Calu3 (cell line): ENCODE results near the gene ZNF618. TPM values are rescaled to one million over a fixed set of nuclear protein-coding genes. Genes with fewer than 3 reads are reported as not detected.

Experiments used
- BruUV-seq: library from RNA; stranded (reverse); fragments of 400-500 nt; replicated peaks from 2 replicates; lab custom pipeline; 2021; lab: Mats Ljungman, UMichigan
- CTCF ChIA-PET: fragments of 300-600 bp; sonication (Branson Sonifier 250); formaldehyde crosslinking; loops from one replicate; lab custom pipeline; 2022; ENCODE audit warnings: antibody characterized with exemption; lab: Charles Lee
- DNase-seq: peaks from one replicate; pipeline ENCODE4 v3.0.0; 2022
- H3K27ac Mint-ChIP-seq: one replicate; pipeline ENCODE4 v1.8.0; 2022; ENCODE audit warnings: mixed read lengths; ENCODE audit not compliant: unreplicated experiment
- H3K27me3 Mint-ChIP-seq: one replicate; pipeline ENCODE4 v1.8.0; 2022; ENCODE audit warnings: mixed read lengths; ENCODE audit not compliant: unreplicated experiment
- H3K36me3 Mint-ChIP-seq: one replicate; pipeline ENCODE4 v1.8.0; 2022; ENCODE audit warnings: mild to moderate bottlenecking, moderate library complexity, mixed read lengths; ENCODE audit not compliant: insufficient read depth, unreplicated experiment
- H3K4me1 Mint-ChIP-seq: one replicate; pipeline ENCODE4 v1.8.0; 2022; ENCODE audit warnings: mild to moderate bottlenecking, low read depth, mixed read lengths; ENCODE audit not compliant: unreplicated experiment
- H3K4me3 Mint-ChIP-seq: one replicate; pipeline ENCODE4 v1.8.0; 2022; ENCODE audit warnings: mild to moderate bottlenecking, low read depth, moderate library complexity, mixed read lengths; ENCODE audit not compliant: unreplicated experiment
- H3K9me3 Mint-ChIP-seq: one replicate; pipeline ENCODE4 v1.8.0; 2022; ENCODE audit warnings: low read depth, mixed read lengths; ENCODE audit not compliant: unreplicated experiment
- intact Hi-C: fragments of 100-400 bp; cut with micrococcal nuclease; formaldehyde crosslinking; loops from one replicate; pipeline ENCODE4 v1.10.0; 2022; ENCODE audit not compliant: unreplicated experiment
- total RNA-seq: library from RNA; stranded (reverse); gene quantifications from 2 replicates; pipeline ENCODE4 v1.2.3, GENCODE V29; 2022
- TF ChIP-seq, protein P1 (sequence below): fragments of 200-600 bp; IDR thresholded peaks from one replicate; pipeline ENCODE4 v1.8.0; 2022; ENCODE audit warnings: antibody characterized with exemption; ENCODE audit not compliant: unreplicated experiment

ZNF618 gene
- total RNA-seq, 1 experiment from 2014 or later, result 20.3 TPM

GRCh38 chr9:113915817-113916434, 39.8 kb downstream of the ZNF618 start:
- no peak for DNase-seq
- intact Hi-C loops, result no loop called here
- Mint-ChIP-seq H3K4me1 (peaks cover under 1% of the 10 kb centered on the region), H3K27me3 (no peaks in the 10 kb centered on the region), H3K27ac (no peak overlapping the region), H3K9me3 (no peaks in the 10 kb centered on the region), H3K4me3 (no peak overlapping the region), H3K36me3 (no peaks in the 10 kb centered on the region)
- BruUV-seq, result no TSS peak
- CTCF ChIA-PET, result no interaction called here
- TF ChIP-seq, protein P1, sequence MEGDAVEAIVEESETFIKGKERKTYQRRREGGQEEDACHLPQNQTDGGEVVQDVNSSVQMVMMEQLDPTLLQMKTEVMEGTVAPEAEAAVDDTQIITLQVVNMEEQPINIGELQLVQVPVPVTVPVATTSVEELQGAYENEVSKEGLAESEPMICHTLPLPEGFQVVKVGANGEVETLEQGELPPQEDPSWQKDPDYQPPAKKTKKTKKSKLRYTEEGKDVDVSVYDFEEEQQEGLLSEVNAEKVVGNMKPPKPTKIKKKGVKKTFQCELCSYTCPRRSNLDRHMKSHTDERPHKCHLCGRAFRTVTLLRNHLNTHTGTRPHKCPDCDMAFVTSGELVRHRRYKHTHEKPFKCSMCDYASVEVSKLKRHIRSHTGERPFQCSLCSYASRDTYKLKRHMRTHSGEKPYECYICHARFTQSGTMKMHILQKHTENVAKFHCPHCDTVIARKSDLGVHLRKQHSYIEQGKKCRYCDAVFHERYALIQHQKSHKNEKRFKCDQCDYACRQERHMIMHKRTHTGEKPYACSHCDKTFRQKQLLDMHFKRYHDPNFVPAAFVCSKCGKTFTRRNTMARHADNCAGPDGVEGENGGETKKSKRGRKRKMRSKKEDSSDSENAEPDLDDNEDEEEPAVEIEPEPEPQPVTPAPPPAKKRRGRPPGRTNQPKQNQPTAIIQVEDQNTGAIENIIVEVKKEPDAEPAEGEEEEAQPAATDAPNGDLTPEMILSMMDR, result no peak

GRCh38 chr9:113916931-113917330, 40.8 kb downstream of the ZNF618 start:
- H3K4me3 Mint-ChIP-seq, result no peak overlapping the region
- no peaks in the 10 kb centered on the region for H3K27me3 Mint-ChIP-seq
- intact Hi-C loops, result no loop called here
- BruUV-seq, result no TSS peak
- H3K9me3 Mint-ChIP-seq, result no peaks in the 10 kb centered on the region
- CTCF ChIA-PET, result interaction anchor here (0.7 kb wide), 1 partner anchor 107 kb away, joined by 5 read pairs; no protein-coding TSS in a partner anchor
- TF ChIP-seq, protein P1, result no peak
- no peak for DNase-seq
- no peaks in the 10 kb centered on the region for H3K4me1 Mint-ChIP-seq
- no peaks in the 10 kb centered on the region for H3K36me3 Mint-ChIP-seq
- no peak overlapping the region for H3K27ac Mint-ChIP-seq

- H3K27me3 Mint-ChIP-seq, result no peaks in the 10 kb centered on the region
- H3K4me1 Mint-ChIP-seq, result no peaks in the 10 kb centered on the region
- no peak overlapping the region for H3K27ac Mint-ChIP-seq
- DNase-seq, result no peak
- TF ChIP-seq, protein P1, result no peak
- H3K36me3 Mint-ChIP-seq, result no peaks in the 10 kb centered on the region
- no peaks in the 10 kb centered on the region for H3K9me3 Mint-ChIP-seq
- intact Hi-C loops, result no loop called here
- H3K4me3 Mint-ChIP-seq, result no peak overlapping the region
- CTCF ChIA-PET, result no interaction called here
- no TSS peak for BruUV-seq
Observed at GRCh38 chr9:113918697-113919350, 42.7 kb downstream of the ZNF618 start.

DNA sequence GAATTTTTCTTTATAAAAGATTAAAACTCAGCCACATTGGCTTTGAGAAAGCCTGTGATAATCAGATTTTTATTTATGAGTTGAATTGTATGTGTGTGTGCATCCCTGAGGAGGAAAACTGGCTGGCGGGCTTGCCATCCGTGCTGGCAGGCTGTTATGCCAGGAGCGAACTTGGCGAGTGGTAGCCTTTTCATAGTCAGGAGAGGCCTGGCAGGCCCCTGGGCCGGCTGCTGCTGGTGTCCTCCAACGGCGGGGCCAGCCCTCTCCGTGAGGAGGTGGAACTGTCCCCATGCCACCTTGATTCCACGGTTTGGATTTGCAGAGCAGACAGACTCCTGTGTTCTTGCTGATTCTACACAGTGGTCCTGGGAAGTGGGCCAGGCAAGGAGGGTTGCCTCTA, 43.3 kb downstream of the ZNF618 start:
- DNase-seq, result no peak
- Mint-ChIP-seq H3K36me3 (no peaks in the 10 kb centered on the region), H3K4me3 (no peak overlapping the region), H3K27me3 (no peaks in the 10 kb centered on the region), H3K9me3 (no peaks in the 10 kb centered on the region), H3K27ac (no peak overlapping the region), H3K4me1 (no peaks in the 10 kb centered on the region)
- no TSS peak for BruUV-seq
- CTCF ChIA-PET, result no interaction called here
- intact Hi-C loops, result no loop called here
- TF ChIP-seq, protein P1, result no peak
